NCI-H1436 treated with DMSO at 0.1 percent for 48 hours (cell line): Measurements from ENCODE around the gene DDX54.

Experiments
- DNase-seq: peaks from one replicate; lab custom pipeline; 2025; lab: John Stamatoyannopoulos, UW

The DDX54 gene, protein sequence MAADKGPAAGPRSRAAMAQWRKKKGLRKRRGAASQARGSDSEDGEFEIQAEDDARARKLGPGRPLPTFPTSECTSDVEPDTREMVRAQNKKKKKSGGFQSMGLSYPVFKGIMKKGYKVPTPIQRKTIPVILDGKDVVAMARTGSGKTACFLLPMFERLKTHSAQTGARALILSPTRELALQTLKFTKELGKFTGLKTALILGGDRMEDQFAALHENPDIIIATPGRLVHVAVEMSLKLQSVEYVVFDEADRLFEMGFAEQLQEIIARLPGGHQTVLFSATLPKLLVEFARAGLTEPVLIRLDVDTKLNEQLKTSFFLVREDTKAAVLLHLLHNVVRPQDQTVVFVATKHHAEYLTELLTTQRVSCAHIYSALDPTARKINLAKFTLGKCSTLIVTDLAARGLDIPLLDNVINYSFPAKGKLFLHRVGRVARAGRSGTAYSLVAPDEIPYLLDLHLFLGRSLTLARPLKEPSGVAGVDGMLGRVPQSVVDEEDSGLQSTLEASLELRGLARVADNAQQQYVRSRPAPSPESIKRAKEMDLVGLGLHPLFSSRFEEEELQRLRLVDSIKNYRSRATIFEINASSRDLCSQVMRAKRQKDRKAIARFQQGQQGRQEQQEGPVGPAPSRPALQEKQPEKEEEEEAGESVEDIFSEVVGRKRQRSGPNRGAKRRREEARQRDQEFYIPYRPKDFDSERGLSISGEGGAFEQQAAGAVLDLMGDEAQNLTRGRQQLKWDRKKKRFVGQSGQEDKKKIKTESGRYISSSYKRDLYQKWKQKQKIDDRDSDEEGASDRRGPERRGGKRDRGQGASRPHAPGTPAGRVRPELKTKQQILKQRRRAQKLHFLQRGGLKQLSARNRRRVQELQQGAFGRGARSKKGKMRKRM

GRCh38 chr12:113185180-113186032 lies at the start of gene DDX54, which contains the start of gene RITA1:
Gene DDX54, minus strand, starts transcription at chr12:113185478. Its CDS starts 27 bp downstream, at chr12:113185451.
Gene RITA1, plus strand, starts transcription at chr12:113185721. Its CDS starts 1,026 bp downstream, at chr12:113186747.
- DNase-seq: no peak

DNA sequence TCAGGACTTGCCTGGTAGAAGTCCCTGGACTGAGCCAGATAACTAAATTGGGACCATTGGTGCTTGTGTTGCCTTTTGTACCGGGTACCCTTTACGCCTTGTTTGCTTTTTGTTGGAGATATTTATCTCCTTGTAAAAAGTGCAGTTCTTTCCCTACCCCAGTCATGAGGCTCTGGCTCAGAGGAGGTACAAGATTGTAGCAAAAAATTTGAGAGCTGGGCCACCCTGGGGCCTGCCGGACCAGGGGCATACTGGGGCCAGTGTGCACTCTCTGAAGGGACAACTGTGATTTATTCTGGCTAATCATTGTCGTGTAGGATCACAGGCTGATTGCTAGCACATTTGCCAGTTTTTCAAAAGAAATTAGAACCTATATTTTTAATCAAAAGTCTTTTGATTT lies 49.2 kb upstream of the DDX54 start:
- no peak for DNase-seq

DNA sequence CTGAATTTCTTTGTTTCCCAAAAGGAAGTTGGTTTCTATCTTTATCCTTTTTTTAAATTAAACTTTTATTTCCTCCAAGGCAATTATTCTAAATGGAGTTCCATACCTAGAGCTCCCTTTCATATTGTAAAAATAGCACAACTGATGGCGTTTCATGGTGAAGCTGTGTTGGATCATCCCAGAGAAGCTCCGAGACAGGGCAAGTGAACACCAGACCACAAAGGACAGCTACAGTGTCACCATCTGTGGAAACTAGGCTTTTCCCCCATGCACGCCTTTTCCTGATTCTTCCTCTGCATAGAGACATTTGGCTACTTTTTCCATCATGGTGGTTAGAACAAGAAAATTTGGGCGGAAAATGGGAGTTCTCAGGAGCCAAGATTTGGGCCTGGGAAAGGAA lies 48.7 kb upstream of the DDX54 start:
- DNase-seq: no peak

- DNase-seq: peak; percentile 77
These were observed 47.7 kb upstream of the DDX54 start for GRCh38 chr12:113232840-113233585.

- DNase-seq: no peak
These were observed 47.0 kb upstream of the DDX54 start for GRCh38 chr12:113232089-113232839.

- DNase-seq: no peak
These were observed 46.2 kb upstream of the DDX54 start for GRCh38 chr12:113231235-113232088.

- no peak for DNase-seq
These were observed 45.3 kb upstream of the DDX54 start for GRCh38 chr12:113230315-113231234.

- no peak for DNase-seq
These were observed 43.2 kb upstream of the DDX54 start for GRCh38 chr12:113228394-113229028.

DNA sequence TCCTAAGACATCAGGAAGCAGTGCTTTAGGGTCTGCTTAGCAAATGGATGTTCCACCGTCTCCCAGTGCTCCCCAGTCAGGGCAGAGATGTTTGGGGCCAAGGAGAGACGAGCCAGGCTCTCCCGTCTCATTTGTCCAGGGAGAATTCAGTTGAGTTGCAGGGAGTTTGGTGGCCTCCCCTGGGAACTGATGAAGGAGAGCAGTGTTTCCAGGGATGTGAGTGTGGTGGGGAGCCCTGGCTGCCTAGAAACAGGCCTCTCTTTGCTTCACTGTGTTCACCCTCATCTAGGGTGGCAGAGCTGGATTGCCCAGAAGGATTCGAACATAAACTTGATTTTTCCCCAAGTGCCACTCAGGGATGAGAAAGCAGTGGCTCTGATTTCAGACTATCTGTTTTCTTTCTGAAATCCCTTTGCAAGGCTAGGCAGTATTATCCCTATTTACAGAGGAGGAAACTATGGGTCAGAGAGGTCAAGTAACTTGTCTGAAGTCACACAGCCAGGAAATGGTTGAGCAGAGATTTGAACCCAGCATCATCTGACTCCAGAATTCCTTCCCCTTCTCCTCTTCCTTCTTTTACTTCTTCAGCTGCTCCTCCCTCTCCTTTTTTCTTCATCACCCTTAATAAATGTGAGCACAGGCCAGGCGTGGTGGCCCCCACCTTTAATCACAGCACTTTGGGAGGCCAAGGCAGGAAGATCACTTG lies 42.6 kb upstream of the DDX54 start:
- no peak for DNase-seq

GRCh38 chr12:113226696-113227568 lies 41.7 kb upstream of the DDX54 start:
- DNase-seq: no peak

DNA sequence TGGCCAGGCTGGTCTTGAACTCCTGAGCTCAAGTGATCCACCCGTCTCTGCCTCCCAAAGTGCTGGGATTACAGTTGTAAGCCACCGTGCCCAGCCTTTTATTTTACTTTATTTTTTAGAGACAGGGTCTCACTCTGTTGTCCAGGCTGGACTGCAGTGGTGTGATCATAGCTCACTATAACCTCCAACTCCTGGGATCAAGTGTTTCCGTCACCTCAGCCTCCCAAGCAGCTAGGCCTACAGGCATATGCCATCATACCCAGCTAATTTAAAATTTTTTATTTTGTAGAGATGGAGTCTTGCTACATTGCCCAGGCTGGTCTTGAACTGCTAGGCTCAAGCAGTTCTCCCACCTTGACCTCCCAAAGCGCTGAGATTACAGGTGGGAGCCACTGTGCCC lies 39.7 kb upstream of the DDX54 start:
- no peak for DNase-seq

DNA sequence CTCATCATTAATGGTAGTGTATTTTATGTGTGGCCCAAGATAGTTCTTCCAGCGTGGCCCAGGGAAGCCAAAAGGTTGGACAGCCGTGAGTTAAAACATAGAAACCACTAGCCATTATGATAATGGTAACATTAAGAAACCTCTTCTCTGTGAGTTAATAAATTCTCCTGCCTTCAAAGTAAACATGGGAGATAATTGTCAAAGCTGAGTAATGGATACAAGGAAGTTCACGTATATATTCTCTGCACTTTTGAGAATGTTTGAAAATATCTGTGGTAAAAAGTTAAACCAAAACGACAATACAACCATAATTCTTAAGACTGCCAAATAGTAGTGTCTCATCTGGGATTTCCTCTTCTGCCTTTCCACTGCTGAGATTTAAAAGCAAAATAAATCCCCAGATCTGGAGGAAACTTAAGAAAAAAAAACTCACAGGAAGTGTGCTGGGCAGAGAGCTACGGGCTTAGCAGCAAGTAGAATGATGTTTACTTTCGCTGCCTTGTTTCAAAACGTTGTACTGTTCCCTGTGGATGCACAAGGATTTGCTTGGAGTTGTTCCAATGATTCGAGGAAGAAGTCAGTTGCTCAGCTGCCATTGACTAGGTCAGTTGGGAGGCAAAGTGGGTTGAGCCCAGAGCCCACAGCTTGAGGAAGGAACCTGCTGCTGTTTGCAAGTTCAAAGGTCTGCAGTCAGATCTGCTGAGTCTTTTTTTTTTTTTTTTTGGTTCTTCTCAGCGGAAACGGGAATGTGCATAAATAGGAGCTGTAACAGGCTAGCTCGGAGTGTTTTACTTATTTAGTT lies 37.7 kb upstream of the DDX54 start:
- no peak for DNase-seq

DNA sequence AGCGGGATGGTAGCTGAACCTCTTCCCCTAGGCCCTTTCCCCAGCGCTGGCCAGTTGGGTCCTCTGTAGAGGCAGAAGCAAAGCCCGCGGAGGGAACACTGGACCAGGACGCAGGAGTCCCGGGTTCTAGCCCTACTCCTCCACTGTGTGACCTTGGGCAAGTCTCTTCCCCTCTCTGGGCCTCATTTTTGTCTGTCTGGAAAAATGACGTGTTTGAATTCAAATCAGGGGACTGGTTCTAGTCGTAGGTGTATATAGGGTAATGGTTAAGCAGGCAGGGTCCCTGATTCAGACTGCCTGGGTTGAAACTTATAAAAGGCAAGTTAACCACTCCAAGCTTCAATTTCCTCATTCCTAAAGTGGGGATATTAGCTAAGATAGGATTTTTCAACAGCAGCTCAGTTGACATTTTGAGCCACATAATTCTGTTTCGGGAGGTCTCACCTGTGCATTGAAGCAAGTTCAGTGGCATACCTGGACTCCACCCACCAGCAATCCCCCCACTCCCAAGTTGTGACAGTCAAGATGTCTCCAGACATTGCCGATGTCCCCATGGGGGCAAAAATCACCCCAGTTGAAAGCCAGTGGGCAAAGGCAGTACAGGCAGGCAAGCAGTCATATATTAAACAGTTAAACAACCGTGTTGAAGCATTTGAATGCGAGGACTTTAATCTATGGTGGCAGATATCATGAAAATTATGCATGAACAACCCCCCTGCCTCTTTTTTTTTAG lies 36.9 kb upstream of the DDX54 start:
- DNase-seq: no peak

GRCh38 chr12:113221181-113221996 lies 36.1 kb upstream of the DDX54 start, which contains the start of gene TPCN1:
Gene TPCN1, plus strand, starts transcription at chr12:113221464. Its CDS starts 5,389 bp downstream, at chr12:113226853.
- DNase-seq: peak; percentile 98
